Natural killer cell (primary cell): ENCODE measurements around the gene TULP4. TPM values are rescaled to one million over a fixed set of nuclear protein-coding genes. Genes with fewer than 3 reads are reported as not detected.

Source experiments
- ATAC-seq, 3 donors: fragments of 150-1000 bp in 2 of 3; fragments of 200-7000 bp in 1 of 3; cut with Tn5 transposase; 1 replicate in 1 of 3; 2 replicates in 2 of 3; pipeline ENCODE4 v1.10.0; 2021; ENCODE audit warnings: mild to moderate bottlenecking in 2 of 3, moderate library complexity in 2 of 3
- DNase-seq, 2 donors: peaks; one replicate each; pipeline versions ENCODE4 v3.0.0 to v3.0.0-alpha.2; 2013 to 2021; ENCODE audit warnings: mixed read lengths in 1 of 2
- H3K27ac ChIP-seq: one replicate; pipeline ENCODE4 v1.5.1; 2013; ENCODE audit warnings: mild to moderate bottlenecking, low read length
- H3K27me3 ChIP-seq: one replicate; pipeline ENCODE4 v1.6.1; 2013; ENCODE audit warnings: low read length; ENCODE audit not compliant: control insufficient read depth, insufficient read depth
- H3K36me3 ChIP-seq: one replicate; pipeline ENCODE4 v1.6.1; 2013; ENCODE audit warnings: low read length; ENCODE audit not compliant: control insufficient read depth, insufficient read depth
- H3K4me1 ChIP-seq: one replicate; pipeline ENCODE4 v1.6.1; 2013; ENCODE audit warnings: low read length; ENCODE audit not compliant: control insufficient read depth, insufficient read depth
- H3K4me3 ChIP-seq: one replicate; pipeline ENCODE4 v1.5.1; 2013; ENCODE audit warnings: low read length
- H3K9me3 ChIP-seq: one replicate; pipeline ENCODE4 v1.6.1; 2013; ENCODE audit warnings: low read length; ENCODE audit not compliant: control insufficient read depth, insufficient read depth
- H3K27ac Mint-ChIP-seq, 2 donors: one replicate each; pipeline ENCODE4 v1.8.0; 2022; ENCODE audit warnings: mild to moderate bottlenecking in 2 of 2, mixed read lengths in 2 of 2, moderate library complexity in 1 of 2
- H3K27me3 Mint-ChIP-seq, 2 donors: one replicate each; pipeline ENCODE4 v1.8.0; 2022; ENCODE audit warnings: low read depth in 2 of 2, mixed read lengths in 2 of 2
- H3K36me3 Mint-ChIP-seq: one replicate; pipeline ENCODE4 v1.8.0; 2022; ENCODE audit warnings: mixed read lengths
- H3K4me1 Mint-ChIP-seq, 2 donors: one replicate each; pipeline ENCODE4 v1.8.0; 2022; ENCODE audit warnings: mixed read lengths in 2 of 2
- H3K4me3 Mint-ChIP-seq: one replicate; pipeline ENCODE4 v1.8.0; 2022; ENCODE audit warnings: mild to moderate bottlenecking, moderate library complexity, mixed read lengths
- H3K9me3 Mint-ChIP-seq, 2 donors: one replicate each; pipeline ENCODE4 v1.8.0; 2022; ENCODE audit warnings: mixed read lengths in 2 of 2
- CTCF ChIP-seq: fragments of 200-600 bp; IDR thresholded peaks from one replicate; pipeline ENCODE4 v1.8.0; 2022; ENCODE audit warnings: antibody characterized with exemption
- WGBS: methylation state at CpG from one replicate; pipeline ENCODE4 v1.1.7; 2013; ENCODE audit warnings: missing lambda C conversion rate; ENCODE audit not compliant: insufficient coverage; 5-methylcytosine and 5-hydroxymethylcytosine counted together
- intact Hi-C: fragments of 100-400 bp; cut with micrococcal nuclease; formaldehyde crosslinking; loops from one replicate; pipeline ENCODE4 v1.14.2; 2022
- total RNA-seq, 4 donors: library from RNA; stranded (reverse); fragments of 120-200 nt in 1 of 4; gene quantifications; one replicate each; pipeline versions ENCODE4 v1.2.3 to v1.2.4, GENCODE V29; 2013 to 2022

The TULP4 gene
- total RNA-seq, 3 donors from 2014 or later (not counting 1 experiment from before 2014, with no cell fraction given) = 75.2 to 89.5 (median 88.3) TPM

- no peak overlapping the region for H3K4me3 ChIP-seq
- no peaks in the 10 kb centered on the region for H3K36me3 ChIP-seq
- DNase-seq = no peak
- H3K4me1 ChIP-seq = no peaks in the 10 kb centered on the region
- no peak overlapping the region for H3K27ac ChIP-seq
- Mint-ChIP-seq H3K27ac (no peak overlapping the region), H3K4me3 (no peak overlapping the region), H3K27me3 (no peaks in the 10 kb centered on the region), H3K4me1 (peaks cover 15 to 24% of the 10 kb centered on the region in 2 donors), H3K36me3 (no peaks in the 10 kb centered on the region), H3K9me3 (no peaks in the 10 kb centered on the region)
- no peak for ATAC-seq
- WGBS = 96% methylated on average over 4 of the region's 4 CpGs
- H3K9me3 ChIP-seq = no peaks in the 10 kb centered on the region
- no peak for TF ChIP-seq CTCF
- intact Hi-C loops = no loop called here
- no peaks in the 10 kb centered on the region for H3K27me3 ChIP-seq
Measured at GRCh38 chr6:158397578-158397977, 85.3 kb downstream of the TULP4 start.

DNA sequence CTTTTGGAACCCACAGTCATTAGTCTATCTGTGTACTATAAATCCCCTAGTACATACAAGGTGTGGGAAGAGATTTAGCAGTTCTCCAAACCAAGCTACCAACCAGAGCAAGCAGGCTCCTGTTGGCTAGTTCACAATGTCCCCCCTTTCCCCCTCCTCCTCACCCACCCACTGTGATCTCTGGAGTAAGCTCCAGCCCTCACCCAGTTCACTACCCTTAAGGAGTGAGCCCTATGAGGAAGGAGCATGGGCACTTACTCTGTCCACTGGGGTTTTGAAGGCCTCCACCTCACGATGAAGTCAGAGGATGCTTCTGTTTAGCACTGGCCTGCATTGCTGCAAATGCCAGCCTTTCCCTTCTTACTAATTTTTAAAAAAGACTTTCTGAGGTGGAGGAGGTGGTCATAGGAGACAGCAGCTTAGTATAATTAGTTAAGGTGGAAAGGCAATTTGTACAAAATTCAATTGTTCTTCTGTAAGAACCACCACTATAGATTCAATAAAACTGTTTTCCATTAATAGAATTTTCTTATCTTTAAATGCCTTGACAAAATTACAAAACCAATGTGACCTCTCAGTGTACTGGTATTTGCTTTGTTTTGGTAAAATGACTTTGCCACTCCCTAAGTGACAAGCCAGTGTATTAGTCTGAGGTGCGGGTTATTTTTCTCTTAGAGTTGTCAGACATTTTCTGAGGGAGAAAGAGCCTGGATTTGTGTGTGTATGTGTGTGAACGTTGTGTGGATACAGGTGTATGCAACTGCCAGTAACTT lies 86.2 kb downstream of the TULP4 start:
- no peaks in the 10 kb centered on the region for H3K9me3 ChIP-seq
- no peak for DNase-seq
- intact Hi-C loops = no loop called here
- H3K27ac ChIP-seq = no peak overlapping the region
- WGBS = 74% methylated on average over 3 of the region's 3 CpGs
- H3K27ac Mint-ChIP-seq = no peak overlapping the region
- H3K4me3 Mint-ChIP-seq = no peak overlapping the region
- no peaks in the 10 kb centered on the region for H3K27me3 Mint-ChIP-seq
- TF ChIP-seq CTCF = no peak
- H3K4me3 ChIP-seq = no peak overlapping the region
- no peak for ATAC-seq
- H3K9me3 Mint-ChIP-seq = no peaks in the 10 kb centered on the region
- peaks cover 14 to 24% of the 10 kb centered on the region in 2 donors for H3K4me1 Mint-ChIP-seq
- H3K36me3 ChIP-seq = no peaks in the 10 kb centered on the region
- no peaks in the 10 kb centered on the region for H3K4me1 ChIP-seq
- no peaks in the 10 kb centered on the region for H3K36me3 Mint-ChIP-seq
- no peaks in the 10 kb centered on the region for H3K27me3 ChIP-seq

DNA sequence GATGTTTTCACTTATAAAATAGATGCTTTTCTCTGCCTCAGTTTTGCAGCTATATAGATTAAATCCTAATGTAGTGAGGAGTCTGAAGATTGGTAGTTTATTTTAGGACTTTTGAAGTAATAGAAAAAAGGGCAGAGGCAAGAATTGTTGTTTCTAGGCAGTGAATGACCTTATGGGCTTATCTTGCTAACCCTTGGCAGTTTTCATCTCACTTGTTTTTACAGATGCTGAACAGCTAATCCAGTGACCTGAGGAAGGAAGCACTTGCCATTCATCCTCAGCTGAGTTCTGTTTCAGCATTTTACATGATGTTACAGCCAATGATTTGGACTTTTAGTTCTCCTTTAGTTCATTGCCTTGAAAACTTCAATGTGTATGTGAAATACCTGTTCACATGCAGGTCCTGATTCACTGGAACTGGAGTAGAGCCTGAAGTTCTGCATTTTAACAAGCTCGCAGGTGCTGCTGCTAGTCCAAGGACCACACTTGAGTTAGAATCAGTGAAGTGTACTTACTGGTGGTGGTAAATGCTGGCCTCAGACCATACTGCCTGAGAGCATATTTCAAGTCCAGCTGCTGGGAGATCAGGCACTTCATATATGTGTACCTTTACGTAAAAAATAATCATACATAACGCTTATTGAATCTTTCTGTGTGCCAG lies 86.9 kb downstream of the TULP4 start:
- Mint-ChIP-seq H3K36me3 (no peaks in the 10 kb centered on the region), H3K27ac (no peak overlapping the region), H3K9me3 (no peaks in the 10 kb centered on the region), H3K27me3 (no peaks in the 10 kb centered on the region), H3K4me1 (peaks cover 14 to 21% of the 10 kb centered on the region in 2 donors), H3K4me3 (no peak overlapping the region)
- WGBS = 92% methylated on average over 3 of the region's 3 CpGs
- no peaks in the 10 kb centered on the region for H3K9me3 ChIP-seq
- H3K36me3 ChIP-seq = no peaks in the 10 kb centered on the region
- no peaks in the 10 kb centered on the region for H3K27me3 ChIP-seq
- ATAC-seq (no peak), DNase-seq (no peak)
- no peak overlapping the region for H3K27ac ChIP-seq
- no peaks in the 10 kb centered on the region for H3K4me1 ChIP-seq
- H3K4me3 ChIP-seq = no peak overlapping the region
- intact Hi-C loops = no loop called here
- no peak for TF ChIP-seq CTCF
